ENCODE data around the gene GNB1.
"Not testable (repeated sequence)": the region's sequence is repeated elsewhere in the genome, so short reads cannot be mapped to it uniquely, and the experiment has no call there.

The GNB1 gene

DNA sequence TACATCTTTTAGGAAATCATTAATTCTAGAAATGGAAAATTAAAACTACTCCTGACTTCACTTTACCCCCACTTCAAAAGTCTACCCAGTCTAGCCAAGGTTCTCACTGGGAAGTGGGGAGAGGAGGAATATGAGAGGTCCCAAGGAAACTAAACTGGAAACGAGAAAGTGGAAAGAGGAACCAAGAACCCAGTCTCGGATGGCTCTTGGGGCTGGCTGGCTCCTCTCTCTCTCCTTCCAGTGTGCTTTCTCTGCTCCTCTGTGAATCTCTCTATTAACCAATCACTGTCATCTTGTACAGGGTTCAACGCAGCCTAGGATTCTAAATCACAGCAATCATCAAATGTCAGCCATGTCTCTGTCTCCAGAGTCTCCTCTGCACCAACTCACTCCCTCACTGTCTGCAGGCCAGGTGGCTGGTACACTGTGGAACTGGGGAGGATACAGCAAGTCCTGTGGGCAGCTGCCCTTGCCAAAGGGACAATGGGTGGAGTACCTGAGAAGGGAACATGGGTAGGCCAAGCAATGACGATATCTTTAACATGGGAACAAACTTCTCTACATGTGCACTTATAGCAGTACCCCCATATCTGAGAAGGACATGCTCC lies 33.7 kb downstream of the GNB1 start:
- no peak for DNase-seq

DNA sequence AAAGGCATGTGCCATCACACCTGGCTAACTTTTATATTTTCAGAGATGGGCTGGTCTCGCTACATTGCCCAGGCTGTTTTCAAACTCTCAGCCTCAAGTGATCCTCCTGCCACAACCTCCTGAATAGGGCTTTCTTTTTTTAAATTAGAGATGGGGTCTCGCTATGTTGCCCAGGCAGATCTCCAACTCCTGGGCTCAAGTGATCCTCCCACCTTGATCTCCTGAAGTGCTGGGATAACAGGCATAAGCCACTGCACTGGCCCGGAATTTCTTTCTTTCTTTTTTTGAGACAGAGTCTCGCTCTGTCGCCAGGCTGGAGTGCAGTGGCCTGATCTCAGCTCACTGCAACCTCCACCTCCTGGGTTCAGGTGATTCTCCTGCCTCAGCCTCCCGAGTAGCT lies 34.7 kb downstream of the GNB1 start:
- not testable (repeated sequence) for DNase-seq

DNA sequence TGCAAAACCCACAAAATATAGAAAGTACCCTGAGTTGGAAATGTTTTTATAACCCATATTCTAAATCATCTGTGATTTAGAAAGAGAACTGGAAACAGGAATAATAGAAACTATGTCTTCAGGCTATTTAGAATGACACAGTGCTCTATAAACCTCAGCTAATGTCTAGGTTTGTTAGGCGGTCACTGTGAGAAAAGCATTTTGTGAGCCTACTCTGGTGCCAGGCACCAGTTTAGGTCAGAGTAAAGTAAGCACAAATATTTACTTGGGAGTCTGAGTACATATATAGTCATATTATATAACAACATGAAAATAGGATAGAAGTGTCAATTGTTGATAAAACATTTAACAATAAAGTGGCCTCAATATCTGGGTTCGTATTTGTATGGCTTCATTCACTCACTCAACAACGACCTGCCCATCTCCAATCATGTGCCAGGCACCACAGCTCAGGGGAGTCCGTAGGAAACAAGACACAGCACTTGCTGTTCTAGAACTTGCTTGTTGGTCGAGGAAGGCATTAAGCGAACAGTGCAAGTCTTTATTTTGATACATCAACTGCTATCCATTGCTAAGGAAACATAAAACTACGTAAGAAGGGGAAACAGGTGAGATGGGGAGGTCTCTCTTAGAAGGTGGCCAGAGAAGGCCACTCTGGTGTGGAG lies 37.2 kb downstream of the GNB1 start:
- DNase-seq, result no peak

GRCh38 chr1:1852619-1853414 lies 38.1 kb downstream of the GNB1 start:
- DNase-seq, result no peak

- no peak for DNase-seq
Measured at GRCh38 chr1:1847890-1848289, 43.0 kb downstream of the GNB1 start.

DNA sequence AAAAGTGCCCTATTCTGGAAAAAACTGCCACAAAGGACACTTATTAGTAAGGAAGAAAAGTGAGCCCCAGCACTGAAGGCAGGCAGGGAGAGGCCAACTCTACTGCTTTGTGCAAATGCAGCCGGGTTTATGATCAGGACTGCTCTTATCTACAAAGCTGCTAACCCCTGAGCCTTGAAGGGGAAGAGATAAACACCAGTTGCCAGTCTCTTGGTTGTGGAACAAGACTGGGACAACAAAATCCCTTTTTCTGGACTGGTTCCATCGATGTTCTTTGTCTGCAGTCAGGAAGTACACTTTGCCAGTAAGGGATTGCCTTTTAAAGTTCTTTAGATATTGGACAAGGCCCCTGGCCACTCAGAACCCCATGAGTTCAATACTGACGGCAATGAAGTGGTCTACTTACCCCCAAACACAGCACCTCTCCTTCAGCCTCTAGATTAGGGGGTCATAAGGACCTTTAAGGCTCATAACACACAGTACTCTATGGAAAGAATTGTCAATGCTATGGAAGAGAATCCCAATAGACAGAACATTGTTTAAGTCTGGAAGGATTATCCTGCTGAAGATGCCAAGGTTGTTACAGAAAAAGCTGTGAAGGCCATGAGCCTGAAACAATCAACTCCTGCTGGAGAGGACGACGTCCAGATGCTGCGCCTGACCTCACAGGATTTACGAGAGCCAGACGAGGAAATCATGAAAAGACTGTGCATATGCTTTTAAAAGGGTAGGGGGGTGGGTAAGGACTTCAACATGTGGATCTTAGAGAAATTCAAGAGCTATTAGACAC lies 43.6 kb downstream of the GNB1 start:
- DNase-seq, result no peak

GRCh38 chr1:1846386-1846918 lies 44.4 kb downstream of the GNB1 start:
- DNase-seq, result no peak

- DNase-seq, result no peak
Measured at GRCh38 chr1:1842360-1843146, 48.3 kb downstream of the GNB1 start.

- no peak for DNase-seq
Measured at GRCh38 chr1:1841575-1841995, 49.3 kb downstream of the GNB1 start.

DNA sequence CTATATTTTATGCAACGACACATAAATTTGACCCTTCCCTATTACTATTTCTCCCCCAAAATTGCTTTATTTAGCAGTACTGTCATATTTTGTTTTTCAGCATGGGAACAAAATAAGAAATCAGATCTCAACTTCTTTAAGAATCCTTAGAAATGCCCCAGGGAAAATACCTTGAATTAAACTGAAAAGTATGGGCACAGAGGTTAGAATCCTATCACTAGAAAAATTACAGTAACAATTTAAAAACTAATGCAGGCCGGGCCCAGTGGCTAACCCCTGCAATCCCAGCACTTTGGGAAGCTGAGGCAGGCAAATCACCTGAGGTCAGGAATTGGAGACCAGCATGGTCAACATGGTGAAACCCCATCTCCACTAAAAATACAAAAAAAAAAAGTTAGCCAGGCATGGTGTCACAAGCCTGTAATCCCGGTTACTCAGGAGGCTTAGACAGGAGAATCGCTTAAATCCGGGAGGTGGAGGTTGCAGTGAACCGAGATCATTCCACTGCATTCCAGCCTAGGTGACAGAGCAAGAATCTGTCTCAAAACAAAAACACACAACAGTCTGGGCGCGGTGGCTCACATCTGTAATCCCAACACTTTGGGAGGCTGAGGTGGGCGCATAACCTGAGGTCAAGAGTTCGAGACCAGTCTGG lies 51.4 kb downstream of the GNB1 start:
- DNase-seq, result no peak

DNA sequence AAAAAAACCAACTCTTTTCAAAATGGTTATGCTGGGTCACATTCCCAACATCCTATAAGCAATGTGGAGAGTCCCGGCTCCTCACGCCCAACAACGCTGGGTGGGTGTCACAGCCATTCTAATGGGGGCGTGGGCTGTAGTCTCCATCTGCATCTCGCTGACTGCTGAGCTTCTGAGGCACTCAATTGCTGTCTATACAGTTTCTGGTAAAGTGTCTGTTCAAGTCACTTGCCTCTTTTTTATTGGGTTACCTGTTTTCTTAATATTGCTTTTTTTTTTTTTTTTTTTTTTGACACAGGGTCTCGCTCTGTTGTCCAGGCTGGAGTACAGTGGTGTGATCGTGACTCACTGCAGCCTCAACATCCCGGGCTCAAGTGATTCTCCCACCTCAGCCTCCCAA lies 54.8 kb downstream of the GNB1 start:
- DNase-seq, result no peak

- DNase-seq, result no peak
Measured at GRCh38 chr1:1835546-1835945, 55.3 kb downstream of the GNB1 start.

DNA sequence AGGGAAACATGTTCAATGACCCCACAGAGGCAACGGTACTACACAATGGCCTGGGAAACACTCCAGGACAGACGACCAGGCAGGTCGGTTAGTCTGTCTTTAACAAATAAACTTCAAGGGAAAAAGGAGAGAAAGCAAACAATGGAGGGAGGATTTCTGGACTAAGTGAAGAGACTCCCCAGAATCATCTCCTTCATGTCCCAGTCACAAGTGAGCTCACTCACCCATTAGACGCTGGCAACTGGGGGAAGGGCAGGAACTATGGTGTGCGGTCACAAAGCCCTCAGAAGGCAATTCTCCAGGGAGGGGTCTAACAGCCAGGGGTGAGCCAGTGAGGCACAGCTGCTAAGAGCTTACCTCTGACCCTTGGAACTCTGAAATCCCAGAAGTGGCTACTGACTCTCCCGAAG lies 57.0 kb downstream of the GNB1 start:
- no peak for DNase-seq

GRCh38 chr1:1833456-1833855 lies 57.4 kb downstream of the GNB1 start:
- DNase-seq, result no peak

DNA sequence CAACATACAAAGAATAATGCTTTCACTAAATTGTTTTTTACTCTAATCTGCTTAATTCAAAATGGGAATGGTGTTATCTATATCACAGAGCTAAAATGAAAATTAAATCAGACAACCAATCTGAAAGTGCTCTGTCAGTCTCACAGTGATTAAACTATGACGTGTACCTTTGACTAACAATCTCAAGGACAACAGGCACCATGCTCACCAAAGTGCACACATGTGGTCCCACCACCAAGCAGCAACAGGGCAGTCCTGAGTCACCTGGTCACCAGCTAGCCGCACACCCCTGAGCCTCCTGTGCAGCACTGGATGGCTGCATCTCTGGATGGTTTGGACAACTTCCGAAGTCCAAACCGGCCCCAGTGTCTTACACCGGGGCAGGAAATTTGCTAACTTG lies 58.1 kb downstream of the GNB1 start:
- no peak for DNase-seq

GRCh38 chr1:1832166-1832565 lies 58.7 kb downstream of the GNB1 start:
- no peak for DNase-seq

DNA sequence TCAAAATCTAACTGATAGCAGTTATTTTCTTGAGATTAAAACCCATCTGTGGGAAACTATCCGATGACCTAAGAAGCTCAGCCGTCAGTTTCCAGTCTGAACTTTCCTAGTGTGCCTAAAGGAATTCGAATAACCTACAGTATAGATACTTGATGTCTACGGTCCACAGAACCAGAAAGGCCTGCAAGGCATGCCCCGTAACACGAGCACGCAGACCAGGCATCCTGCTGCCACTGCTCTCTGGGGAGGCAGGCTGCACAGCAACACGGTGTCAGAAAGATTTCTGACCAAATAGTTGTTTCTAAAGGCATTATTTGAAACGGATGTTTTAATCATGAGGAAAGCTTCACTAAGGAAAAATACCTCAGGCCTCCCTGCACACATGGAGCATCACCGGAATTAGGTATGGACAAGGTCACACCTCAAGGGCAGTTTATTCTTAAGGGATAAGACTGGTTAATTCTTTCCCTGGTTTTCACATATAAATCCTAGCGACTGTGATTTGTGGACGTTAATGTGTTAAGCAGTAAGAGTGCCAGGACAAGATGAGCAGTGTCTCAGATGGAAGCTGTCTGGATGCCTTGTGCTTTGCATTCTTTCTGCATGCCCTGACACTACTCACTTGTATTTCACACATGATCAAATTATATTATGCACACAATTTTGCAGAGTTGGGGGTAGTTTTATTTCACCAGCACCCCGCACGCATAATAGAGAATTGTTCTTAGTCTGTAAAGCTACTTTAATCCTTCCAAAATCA lies 63.6 kb downstream of the GNB1 start:
- no peak for DNase-seq

GRCh38 chr1:1826356-1827088 lies 64.4 kb downstream of the GNB1 start:
- no peak for DNase-seq

DNA sequence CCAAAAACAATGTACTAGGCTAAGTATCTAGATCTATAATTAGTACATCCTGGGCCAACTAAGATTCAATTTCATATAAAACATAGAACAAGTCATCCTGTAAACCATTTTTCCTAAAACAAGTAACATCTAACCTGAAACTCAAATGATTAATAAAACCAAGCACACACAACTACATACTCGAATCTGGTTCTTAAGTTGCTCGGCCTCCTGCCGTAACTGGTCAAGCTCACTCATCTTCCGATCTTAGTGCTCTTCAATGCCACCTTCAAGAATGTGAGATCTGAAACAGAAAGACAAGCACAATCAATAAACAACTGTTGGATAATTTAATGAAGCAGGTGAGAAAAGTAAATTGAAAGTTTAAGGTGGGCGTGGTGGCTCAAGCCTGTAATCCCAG lies 65.7 kb downstream of the GNB1 start:
- no peak for DNase-seq

- no peak for DNase-seq
Measured at GRCh38 chr1:1819762-1820161, 71.1 kb downstream of the GNB1 start.

Measured in CD4-positive, alpha-beta T cell treated with Interleukin-6 for 4 hours (primary cell).